HCEC 1CT (cell line): ENCODE data around the gene SLC8A1.
A peak's percentile ranks its signal among the peaks of the same experiment; 100 is the strongest.

Source experiments
- DNase-seq: peaks from one replicate; pipeline ENCODE4 v3.0.0-alpha.2; 2017

The SLC8A1 gene

DNA sequence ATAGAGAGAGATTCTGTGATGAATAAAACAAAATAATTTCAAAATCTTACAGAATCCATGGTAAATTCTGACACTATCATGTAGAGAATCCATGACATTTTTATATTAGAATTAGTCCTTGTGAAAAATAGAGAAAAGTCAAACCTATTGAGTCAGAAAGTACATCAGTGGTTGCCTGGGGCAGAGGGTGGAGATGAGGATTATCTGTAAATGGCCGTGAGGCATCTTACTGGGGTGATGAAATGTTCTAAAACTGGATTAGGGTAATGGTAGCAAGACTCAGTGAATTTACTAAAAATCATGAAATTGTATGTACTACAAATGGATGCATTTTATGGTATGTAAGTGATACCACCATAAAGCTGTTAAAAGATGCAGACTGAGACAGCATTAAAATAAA is 323.1 kb downstream of the SLC8A1 start:
- peak; percentile 20 for DNase-seq

DNA sequence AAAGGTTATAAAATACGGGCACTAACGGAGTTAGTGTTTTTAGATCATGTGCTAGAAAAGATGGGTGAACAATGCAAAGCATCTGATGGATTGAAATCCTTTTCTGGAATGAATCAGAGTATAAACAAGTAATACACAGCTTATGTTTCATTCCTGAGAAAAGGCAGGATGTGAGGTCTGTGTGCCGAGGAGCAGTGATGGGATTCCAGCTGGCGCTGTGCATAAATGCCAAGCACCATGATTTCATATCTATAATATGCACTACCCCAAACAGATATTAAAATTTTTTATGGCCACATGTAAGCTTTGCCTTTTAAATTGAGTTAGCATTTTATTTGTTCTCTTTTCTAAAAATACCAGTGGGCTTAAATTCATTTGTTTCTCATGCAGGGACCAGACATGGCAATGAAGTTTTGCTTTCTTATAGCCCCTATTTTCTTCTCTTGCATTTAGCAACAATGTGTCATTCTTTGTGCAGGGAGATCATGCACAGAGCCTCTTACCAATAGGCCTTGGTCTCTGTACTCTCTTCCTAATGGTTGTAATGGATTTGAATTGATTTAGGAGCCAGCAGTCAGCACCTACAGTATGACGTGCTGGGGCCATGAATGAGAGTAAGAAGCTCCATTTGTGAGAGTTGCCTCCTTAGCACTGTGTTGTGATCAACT is 323.9 kb downstream of the SLC8A1 start:
- peak; percentile 97 for DNase-seq

DNA sequence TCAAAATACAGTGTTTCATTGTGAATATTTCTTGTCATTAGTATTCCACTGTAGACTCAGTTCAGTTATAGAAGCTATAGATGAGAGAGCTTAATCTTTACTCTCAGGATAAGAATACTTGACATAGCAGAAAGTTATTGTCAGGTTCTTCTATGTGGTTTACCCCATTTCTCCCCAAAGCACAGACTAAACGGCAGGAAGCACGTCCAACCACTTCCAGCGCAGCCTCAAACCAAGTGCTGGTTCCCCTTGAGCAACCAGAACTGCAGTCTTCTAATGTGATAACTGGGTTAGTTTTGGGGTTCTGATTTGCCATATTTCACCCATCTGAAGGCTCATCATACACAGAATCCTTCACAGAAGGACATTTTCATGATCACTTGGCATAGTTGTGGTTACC is 324.7 kb downstream of the SLC8A1 start:
- DNase-seq = no peak

DNA sequence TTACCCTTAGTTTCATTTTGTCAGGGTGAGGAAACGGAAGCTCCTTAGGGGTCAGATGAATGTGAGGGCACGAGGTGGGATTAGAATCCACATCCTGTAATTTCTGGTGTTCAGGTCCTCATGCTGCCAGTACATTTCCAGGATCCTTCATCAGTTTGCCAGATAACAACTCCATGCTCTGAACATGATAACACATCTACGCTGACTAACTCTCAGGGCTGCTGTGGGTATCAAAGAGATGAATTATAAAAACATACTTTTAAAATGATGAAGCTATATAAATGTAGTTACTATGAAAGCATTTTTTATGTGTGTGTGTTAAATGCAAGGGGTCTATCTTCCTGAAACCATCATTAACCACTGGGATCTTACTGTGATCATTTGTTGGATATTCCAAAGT is 325.9 kb downstream of the SLC8A1 start:
- no peak for DNase-seq

DNA sequence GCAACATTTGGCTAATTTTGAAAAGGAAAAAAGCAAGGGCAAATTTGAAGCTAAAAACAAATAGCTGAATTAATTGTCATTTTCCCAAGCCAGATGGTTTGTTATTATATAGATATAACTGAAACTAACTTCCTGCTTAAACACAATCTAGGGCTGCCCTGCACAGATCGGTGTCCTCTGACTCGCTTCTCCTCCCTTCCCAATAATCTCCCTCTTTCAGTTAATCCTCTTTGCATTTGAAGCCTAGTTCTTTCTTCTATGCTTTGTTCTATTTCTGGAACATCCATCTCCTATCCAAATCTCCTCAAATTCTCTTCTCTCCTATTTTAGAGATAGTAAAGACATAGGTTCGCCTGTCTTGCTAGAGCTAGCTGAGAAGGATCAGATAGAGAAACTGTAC is 328.1 kb downstream of the SLC8A1 start:
- DNase-seq = no peak

DNA sequence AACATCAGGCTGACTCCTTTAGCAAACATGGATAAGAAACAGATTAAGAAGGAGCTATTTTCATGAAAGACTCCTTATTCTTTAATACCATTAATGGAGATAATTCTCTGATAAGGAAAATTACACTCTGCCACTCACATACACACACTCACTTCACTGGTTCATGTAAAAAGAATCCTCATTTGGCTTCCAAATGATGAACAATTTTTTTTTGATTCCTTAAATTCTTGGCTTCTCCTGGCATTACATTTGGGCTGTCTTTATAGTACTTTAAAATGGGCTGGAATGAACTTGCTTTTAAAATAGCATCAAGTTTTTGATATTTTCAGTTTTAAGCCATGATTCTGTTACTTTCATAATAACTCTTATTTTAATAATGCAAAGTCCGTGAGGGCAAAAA is 328.6 kb downstream of the SLC8A1 start:
- no peak for DNase-seq

DNA sequence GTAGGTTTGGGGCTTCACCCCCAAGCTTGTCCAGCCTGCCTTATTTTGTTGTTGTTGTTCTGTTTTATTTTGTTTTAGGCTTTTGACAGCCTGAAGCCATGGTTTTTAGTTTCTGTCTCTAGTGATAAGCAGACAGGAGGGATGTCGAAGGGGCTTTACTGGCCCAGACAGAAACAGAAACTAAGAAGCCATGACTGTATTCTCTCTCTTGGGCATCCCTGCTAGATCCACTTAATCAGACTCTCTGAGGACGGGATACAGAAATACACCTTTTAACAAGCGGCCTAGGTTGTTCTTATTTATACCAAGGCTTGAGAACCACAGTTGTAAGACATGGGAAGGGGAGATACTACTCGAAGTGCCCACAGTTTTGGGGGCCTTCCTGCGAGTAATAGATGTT is 330.9 kb downstream of the SLC8A1 start:
- no peak for DNase-seq

DNA sequence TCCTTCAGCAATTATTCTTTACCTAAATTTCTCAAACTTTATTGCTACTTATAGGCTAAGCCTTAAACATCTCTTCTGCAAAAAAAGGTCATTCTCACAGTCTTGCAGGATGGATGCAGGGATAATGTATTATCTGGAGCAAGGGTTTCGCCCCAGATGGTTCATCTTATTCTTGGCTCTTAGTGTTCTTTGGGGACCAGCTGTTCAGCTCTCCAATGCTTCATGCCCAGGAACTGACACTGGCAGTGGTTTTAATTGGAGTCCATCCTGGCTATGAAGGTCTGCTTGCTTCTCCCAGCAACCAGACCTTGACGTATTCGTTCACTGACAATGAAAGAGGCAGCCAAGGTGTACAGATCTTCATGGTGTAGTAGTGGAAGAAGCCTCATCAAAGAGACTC is 331.9 kb downstream of the SLC8A1 start:
- DNase-seq = no peak

DNA sequence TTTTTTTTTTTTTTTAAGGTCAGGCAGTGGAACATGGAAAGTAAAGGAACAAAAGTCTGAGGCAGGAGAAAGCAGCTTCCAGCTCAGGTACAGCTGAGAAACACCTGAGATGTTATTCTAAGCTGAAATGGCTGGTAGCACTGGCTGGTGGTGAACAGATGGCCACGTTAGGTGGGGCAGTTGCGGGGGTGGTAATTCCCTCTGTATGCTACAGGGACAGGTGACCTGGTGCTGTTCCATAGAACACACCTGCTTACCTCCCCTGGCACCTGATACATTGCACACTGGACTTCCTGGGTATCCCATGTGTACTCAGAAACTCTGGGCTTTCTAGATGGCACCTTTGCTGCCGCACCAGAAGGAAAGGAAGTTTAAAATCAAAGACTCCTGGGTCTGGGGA is 333.3 kb downstream of the SLC8A1 start:
- DNase-seq = no peak

DNA sequence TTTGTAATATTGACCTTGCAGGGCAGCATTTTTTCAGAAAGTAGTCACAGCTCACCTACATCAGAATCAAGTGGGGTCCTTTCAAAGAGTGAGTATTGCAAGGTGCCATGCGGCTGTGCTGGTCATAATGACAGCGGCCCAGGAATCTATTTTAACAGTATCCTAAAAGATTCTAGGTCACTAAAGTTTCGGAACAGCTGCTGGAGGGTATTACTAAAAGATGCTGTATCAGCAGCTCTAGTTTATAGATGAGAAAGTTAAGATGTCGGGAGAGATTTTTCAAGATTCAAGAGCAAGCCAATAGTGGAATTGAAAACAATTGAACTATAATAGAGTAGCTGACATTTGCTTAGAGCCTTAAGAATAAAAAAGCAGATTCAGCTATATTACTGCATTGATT is 336.0 kb downstream of the SLC8A1 start:
- no peak for DNase-seq

DNA sequence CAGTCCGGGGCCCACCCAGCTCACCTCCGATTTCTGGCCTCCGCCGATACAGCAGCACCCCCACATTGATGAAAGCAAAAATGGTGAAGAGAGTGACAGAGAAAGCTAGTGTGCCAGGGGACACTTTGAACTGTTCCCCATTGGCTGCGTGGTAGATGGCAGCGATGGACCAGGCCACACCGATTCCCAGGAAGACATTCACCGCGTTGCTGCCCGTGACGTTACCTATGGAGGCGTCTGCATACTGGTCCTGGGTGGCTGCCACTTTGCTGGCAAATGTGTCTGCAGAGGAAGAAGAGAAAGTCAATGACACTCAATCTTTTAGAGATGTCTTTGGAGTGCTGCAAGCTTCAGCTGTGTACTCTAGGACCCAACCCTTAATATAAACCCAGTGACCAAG is 336.5 kb downstream of the SLC8A1 start:
- no peak for DNase-seq

DNA sequence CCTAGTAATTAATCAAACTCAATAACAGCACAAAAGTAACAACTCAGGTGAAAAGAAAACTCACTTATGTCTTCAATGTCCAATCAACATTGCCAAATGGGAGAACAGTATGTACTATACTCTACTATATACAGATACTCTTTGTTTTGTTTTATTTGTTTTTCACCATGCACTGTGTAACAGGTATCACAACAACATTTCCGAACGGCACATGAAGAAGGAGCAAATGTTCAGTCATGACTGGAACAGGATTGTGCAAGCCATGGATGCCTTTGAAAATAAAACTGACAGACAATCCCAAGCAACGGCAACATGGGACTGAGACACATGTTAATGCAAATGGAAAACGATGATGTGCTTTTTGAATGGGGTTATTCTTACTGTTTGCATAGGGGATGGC is 337.9 kb downstream of the SLC8A1 start:
- DNase-seq = no peak

DNA sequence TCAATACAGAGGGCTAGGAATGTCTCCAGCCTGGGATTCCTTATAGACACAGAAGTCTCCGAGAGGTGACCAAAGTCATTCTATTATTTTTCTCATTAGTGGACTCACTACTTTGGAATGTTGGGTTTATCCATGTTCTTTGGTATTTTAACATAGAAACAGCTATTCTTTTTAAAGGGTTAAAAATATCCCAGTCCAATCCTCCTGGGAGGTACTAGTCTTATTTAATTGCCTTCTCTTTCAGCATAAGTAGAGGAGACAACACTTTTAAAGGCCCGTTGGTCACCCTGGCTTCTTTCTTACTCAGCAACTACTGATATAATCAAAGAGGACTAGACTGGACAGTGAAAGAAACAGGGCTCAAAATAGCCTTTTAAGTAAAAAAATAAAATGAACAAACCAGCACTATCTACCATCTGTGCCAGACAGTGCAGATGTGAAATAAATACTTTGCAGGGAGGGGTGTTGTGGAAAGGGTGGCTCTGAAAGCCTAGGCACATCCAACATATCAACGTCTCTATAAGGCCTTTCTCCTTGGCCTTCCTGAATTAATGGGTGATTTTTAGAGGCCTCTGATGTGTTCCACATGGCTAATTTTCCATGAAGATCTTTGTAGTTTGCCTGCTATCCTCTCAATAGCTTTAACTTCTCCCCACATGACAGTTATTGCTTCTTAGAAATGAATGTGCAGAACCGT is 338.5 kb downstream of the SLC8A1 start:
- no peak for DNase-seq

DNA sequence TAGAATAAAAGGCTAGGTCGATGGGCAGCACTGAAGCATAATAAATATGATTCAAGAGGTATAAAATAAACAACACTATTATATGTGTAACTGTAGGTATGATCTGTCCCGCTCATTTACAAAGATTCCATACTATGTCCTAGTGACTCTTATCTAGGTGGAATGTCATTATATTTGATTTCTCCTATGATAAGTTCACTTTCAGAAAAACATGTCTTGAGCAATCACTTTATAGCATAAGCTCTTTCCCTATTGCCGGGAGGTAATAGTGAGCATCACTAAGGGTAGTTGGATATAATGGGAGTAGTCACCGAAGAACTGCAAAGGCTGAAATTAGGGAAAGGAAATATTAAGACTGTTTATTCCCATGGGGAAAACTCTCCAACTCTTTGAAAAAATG is 342.5 kb downstream of the SLC8A1 start:
- no peak for DNase-seq

DNA sequence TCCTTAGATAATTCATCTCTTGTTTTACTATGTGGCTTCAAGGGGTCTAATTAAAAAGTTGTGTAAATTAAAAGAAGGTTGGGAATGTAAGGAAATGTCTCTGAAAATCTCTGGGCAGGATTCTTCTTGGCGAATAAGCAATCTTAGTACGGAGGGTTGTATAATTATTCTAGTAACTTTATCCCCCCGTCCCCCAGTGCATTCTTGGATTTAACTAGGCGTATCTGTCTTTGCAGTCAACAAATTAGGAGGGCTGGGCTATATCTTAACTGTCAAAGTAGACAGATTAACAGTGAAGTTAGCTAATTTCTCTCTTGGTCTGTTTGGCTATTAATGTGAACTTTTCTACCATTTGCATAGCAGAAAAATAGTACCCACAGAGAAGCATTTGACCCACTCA is 343.0 kb downstream of the SLC8A1 start:
- no peak for DNase-seq

DNA sequence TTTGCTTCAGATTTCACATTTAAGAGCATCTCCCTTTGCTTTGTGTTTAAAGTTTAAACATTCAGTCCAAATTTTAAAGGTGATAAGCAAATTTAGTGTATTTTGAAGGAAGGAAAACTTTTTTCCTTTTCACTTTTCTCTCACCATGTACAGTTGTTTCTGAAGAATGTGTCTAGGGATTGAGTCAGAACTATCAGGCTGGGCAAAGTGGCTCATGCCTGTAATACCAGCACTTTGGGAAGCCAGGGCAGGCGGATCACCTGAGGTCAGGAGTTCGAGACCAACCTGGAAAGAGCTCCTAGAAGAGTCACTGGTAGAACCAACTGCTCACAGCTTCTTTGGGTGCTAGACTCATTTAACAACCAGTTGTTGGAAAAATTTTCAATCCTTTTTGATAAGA is 345.8 kb downstream of the SLC8A1 start:
- no peak for DNase-seq

DNA sequence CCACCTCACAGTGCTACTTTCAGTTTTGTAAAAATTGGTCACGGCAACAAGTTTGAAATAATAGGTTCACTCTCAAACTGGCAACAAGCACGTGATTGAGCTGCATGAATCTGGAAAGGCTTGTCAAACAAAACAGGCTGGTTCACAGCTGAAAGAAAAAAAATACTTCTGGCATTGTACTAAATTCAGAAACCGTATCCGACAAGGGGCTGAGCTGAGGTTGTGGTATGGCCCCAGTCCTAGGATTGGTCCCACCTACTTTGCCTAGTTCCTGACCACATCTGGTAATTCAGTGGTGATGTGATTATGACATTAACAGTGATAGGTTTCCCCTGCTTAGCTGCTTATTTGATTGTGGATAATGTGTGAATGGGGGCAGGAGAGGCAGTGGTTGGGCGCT is 346.3 kb downstream of the SLC8A1 start:
- no peak for DNase-seq

DNA sequence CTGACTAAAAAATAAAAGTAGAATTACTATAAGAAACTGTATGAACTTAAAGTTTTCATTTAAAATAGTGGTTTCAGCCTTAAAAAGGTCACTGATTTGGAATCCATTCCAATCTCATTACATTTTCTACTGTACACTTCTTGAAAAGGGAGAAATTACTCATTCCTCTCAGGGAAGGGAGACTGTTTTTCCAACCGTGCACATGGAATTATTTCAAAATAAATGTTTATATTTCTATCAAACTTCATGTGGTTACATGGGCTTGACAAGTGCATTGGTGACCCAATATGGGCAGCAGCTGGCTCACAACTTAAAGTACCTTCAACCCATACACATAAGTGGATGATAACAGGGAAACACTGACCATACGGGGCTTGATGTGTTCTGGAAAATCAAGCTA is 348.3 kb downstream of the SLC8A1 start:
- peak; percentile 88 for DNase-seq

DNA sequence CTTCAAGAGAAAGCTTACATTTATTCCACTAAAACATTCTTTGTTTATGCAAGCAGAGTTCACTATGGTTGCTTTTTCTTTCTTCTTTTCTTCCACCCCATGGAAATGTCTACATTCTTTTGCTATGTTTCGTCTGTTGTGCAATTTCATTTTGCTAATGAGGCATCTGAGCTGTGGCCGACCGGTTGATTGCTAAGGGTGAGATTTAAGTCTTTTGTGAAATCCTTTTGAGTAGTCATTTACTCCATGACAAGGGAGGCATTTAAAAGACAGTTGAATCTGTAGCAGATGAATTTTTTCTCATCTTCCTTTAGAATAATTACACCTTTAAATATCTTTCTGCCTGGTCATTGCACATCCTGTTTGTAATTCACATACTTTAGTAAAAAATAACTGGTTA is 348.7 kb downstream of the SLC8A1 start:
- peak; percentile 85 for DNase-seq

DNA sequence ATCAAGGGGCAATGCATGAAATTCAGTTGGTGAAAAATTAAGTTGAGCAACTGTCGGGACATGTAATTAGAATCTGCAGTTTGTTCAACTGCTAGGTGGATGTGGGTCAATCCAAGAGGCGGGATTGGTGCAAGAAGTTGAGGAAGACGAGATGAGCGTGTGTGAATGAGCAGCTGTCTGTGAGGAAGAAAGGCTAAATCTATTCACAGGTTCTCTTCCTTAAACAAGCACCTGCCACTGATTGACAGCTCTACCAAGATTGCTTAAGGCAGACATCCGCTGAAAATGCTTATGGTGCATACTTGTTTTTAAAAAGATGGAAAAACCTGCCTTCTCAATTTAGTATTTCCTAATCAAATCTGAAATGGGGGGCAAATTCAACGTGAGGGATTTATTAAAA is 349.4 kb downstream of the SLC8A1 start:
- no peak for DNase-seq

DNA sequence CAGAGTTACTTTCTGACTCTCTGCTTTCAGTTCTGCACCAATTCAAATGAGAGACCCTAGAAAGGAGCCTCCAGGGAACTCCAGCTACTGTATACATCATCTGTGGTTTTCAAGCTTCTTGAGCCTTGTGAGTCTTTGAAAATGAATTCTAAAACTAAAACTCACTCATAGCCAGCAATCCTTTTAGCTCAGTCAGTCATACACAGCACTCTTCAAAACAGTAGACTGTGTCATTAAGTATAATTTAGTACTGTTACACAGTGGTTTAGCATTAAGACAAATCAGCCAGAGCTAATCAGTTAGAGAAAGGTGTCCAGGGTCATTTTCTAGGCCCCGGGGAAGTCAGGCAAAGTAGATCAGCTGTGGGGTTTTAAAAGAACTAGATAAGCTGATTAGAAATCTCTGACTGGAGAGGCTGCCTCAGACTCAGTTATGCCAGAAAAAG is 350.7 kb downstream of the SLC8A1 start:
- peak; percentile 80 for DNase-seq

DNA sequence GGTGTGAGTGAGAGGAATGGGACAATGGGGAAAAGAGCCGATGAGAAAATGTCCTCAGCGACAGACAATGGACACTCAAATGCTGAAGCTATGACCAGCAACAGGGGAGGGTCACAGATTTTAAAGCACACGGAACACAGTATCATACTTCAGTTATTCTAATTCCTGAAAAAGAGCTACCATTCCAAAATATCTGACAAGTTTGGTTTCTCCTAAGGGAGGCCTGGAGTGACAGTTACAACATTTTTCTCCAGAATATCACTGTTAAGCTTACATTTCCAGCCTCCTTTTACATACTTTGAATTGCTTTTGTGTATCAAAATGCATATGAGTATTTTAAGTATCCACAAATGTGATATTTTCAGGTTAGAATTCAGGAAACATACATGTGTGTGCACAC is 351.2 kb downstream of the SLC8A1 start:
- no peak for DNase-seq

DNA sequence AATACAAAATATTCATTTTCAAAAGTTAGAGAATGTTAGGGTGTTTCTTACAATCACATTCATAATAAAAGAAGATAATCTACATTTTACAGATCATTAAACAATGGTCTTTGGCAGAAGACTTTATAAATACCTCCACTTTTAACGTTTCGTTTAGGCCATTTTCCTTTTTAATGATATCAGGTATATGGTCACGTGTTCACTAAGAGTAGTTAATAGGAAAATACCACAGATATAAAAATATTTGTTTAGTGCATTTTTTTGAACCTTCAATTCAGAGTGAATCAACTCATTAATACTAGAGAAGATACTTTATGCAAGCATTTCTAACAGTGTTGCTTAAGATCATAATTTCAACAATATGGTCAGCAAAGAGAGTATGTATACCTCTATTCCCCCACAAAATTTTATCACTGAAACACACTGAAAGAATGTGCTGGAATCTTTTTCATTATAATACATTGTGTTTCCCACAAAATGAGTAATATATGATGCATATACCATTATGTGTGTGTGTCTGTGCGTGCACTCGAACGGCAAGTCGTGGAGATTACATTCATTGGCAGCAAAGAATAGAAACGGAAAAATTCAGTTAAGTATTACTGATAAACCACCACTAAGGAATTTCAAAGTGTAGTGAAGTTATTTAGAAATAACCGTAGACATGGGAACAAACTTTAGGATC is 353.0 kb downstream of the SLC8A1 start:
- DNase-seq = peak; percentile 80

DNA sequence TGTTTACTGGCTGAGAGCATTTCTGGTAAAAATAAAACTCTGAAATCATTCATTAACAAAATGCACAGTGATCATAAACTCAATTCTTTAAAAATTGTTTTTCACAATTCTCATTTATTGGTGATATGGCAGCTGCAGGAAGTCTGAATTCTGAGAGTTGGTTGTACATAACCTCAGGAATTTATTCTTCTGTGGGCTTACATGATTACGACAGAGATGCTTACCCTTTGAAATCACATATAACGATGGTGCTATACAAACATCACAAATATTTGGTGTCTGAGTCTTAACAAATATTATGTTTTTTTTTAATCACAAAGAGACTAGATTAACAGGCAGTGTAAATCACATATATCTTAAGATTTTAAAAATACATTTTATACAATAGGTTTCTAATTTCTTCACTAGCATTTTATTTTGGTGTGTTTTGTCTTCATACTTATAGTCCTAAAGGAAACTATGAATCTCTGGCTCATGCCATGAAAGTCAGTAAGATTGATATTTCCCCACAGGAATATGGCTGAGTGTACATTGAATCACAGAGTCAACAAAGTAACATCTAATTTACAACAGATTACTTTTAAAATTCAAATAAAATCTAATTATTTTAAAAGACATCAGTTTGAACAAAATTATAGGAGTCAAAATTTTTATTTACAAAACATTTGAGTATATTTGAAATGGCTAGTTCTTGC is 354.1 kb downstream of the SLC8A1 start:
- peak; percentile 94 for DNase-seq
